IMR-90 (cell line): ENCODE measurements around the gene ANKIB1. TPM values are rescaled to one million over a fixed set of nuclear protein-coding genes. Genes with fewer than 3 reads are reported as not detected.

Experiments
- ATAC-seq: fragments of 200-7000 bp; cut with Tn5 transposase; 2 replicates; pipeline ENCODE4 v1.9.1; 2020; ENCODE audit warnings: low read depth, mild to moderate bottlenecking, moderate library complexity
- BruUV-seq: library from RNA; stranded (reverse); fragments of 400-500 nt; replicated peaks from 2 replicates; lab custom pipeline; 2021; lab: Mats Ljungman, UMichigan
- CTCF ChIA-PET: fragments of 300-600 bp; formaldehyde crosslinking; extraction: SDS; loops from one replicate; lab custom pipeline; 2021; ENCODE audit warnings: antibody characterized with exemption; lab: Yijun Ruan, JAX
- POLR2A ChIA-PET: fragments of 300-600 bp; sonication (Branson Sonifier 250); formaldehyde crosslinking; loops from one replicate; lab custom pipeline; 2022; ENCODE audit warnings: antibody characterized with exemption; ENCODE audit not compliant: unreplicated experiment; lab: Charles Lee
- DNase-seq: peaks from one replicate; pipeline ENCODE4 v3.0.0; 2013
- H2AFZ ChIP-seq: replicated peaks from 2 replicates; pipeline ENCODE3; 2013; ENCODE audit warnings: low read length, mild to moderate bottlenecking; ENCODE audit not compliant: poor library complexity
- H2AK5ac ChIP-seq: 2 replicates; pipeline ENCODE4 v1.6.1; 2013; ENCODE audit warnings: low read depth, low read length, inconsistent platforms
- H2AK9ac ChIP-seq: replicated peaks from 2 replicates; pipeline ENCODE3; 2013; ENCODE audit warnings: mild to moderate bottlenecking, low read depth, low read length, moderate library complexity; ENCODE audit not compliant: poor library complexity
- H2BK120ac ChIP-seq: 2 replicates; pipeline ENCODE4 v1.6.1; 2013; ENCODE audit warnings: low read depth, low read length, inconsistent platforms
- H2BK15ac ChIP-seq: 3 replicates; pipeline ENCODE4 v1.6.1; 2013; ENCODE audit warnings: low read depth, low read length, inconsistent platforms
- H2BK20ac ChIP-seq: 2 replicates; pipeline ENCODE4 v1.6.1; 2013; ENCODE audit warnings: low read depth, mild to moderate bottlenecking, inconsistent platforms, low read length, moderate library complexity
- H2BK5ac ChIP-seq: 2 replicates; pipeline ENCODE4 v1.6.1; 2013; ENCODE audit warnings: mild to moderate bottlenecking, low read depth, low read length, inconsistent platforms; ENCODE audit not compliant: poor library complexity, severe bottlenecking
- H3K14ac ChIP-seq: replicated peaks from 2 replicates; pipeline ENCODE4 v1.6.1; 2013; ENCODE audit warnings: low read depth, low read length, inconsistent platforms
- H3K18ac ChIP-seq: 2 replicates; pipeline ENCODE4 v1.6.1; 2013; ENCODE audit warnings: low read depth, low read length, control low read depth
- H3K23ac ChIP-seq: 2 replicates; pipeline ENCODE4 v1.6.1; 2013; ENCODE audit warnings: low read depth, low read length, inconsistent platforms
- H3K27ac ChIP-seq: 2 replicates; pipeline ENCODE4 v1.5.1; 2013; ENCODE audit warnings: mild to moderate bottlenecking, control low read depth, low read length; ENCODE audit not compliant: insufficient read depth
- H3K27me3 ChIP-seq: 2 replicates; pipeline ENCODE4 v1.6.1; 2013; ENCODE audit warnings: low read length; ENCODE audit not compliant: control insufficient read depth, insufficient read depth
- H3K36me3 ChIP-seq: 2 replicates; pipeline ENCODE4 v1.6.1; 2013; ENCODE audit warnings: low read length, mixed read lengths; ENCODE audit not compliant: control insufficient read depth, insufficient read depth
- H3K4ac ChIP-seq: 2 replicates; pipeline ENCODE4 v1.6.1; 2013; ENCODE audit warnings: low read depth, low read length, inconsistent platforms
- H3K4me1 ChIP-seq: 2 replicates; pipeline ENCODE4 v1.6.1; 2013; ENCODE audit warnings: low read length, mixed read lengths; ENCODE audit not compliant: control insufficient read depth, insufficient read depth
- H3K4me2 ChIP-seq: 2 replicates; pipeline ENCODE4 v1.6.1; 2013; ENCODE audit warnings: low read depth, mild to moderate bottlenecking, control low read depth, low read length, moderate library complexity
- H3K4me3 ChIP-seq: 2 replicates; pipeline ENCODE4 v1.5.1; 2013; ENCODE audit warnings: low read depth, mild to moderate bottlenecking, control low read depth, low read length, moderate library complexity; ENCODE audit not compliant: insufficient read depth
- H3K56ac ChIP-seq: 2 replicates; pipeline ENCODE4 v1.6.1; 2013; ENCODE audit warnings: low read length, inconsistent platforms; ENCODE audit not compliant: insufficient read depth; ENCODE audit errors: extremely low read depth
- H3K79me1 ChIP-seq, 2 experiments: 2 replicates each; pipeline ENCODE4 v1.6.1; 2013; ENCODE audit warnings: low read length in 2 of 2, inconsistent platforms in 1 of 2, low read depth in 1 of 2
- H3K9ac ChIP-seq: 2 replicates; pipeline ENCODE4 v1.6.1; 2013; ENCODE audit warnings: low read depth, low read length, control low read depth
- H3K9me1 ChIP-seq: 2 replicates; pipeline ENCODE4 v1.6.1; 2013; ENCODE audit warnings: low read length, inconsistent platforms; ENCODE audit not compliant: insufficient read depth
- H3K9me3 ChIP-seq: 2 replicates; pipeline ENCODE4 v1.6.1; 2013; ENCODE audit warnings: low read length; ENCODE audit not compliant: control insufficient read depth, insufficient read depth
- H4K20me1 ChIP-seq: 2 replicates; pipeline ENCODE4 v1.6.1; 2013; ENCODE audit warnings: low read length, inconsistent platforms; ENCODE audit not compliant: insufficient read depth
- H4K5ac ChIP-seq: 2 replicates; pipeline ENCODE4 v1.6.1; 2013; ENCODE audit warnings: mild to moderate bottlenecking, low read depth, low read length, control low read depth
- H4K8ac ChIP-seq, 2 experiments: 2 replicates each; pipeline ENCODE4 v1.6.1; 2013; ENCODE audit warnings: low read depth in 2 of 2, low read length in 2 of 2, control low read depth in 1 of 2, inconsistent platforms in 1 of 2
- H4K91ac ChIP-seq: 2 replicates; pipeline ENCODE4 v1.6.1; 2013; ENCODE audit warnings: low read depth, low read length, inconsistent platforms; ENCODE audit not compliant: insufficient read depth
- BHLHE40 ChIP-seq: fragments of 150-350 bp; IDR thresholded peaks from 2 replicates; pipeline ENCODE4 v1.6.1; 2016; ENCODE audit warnings: mild to moderate bottlenecking, low read depth, low read length
- CTCF ChIP-seq: conservative IDR thresholded peaks from 2 replicates; pipeline ENCODE4 v1.5.1; 2012; ENCODE audit warnings: mild to moderate bottlenecking, low read depth, low read length, improper control_type of control experiment
- ELK1 ChIP-seq: fragments of 150-350 bp; IDR thresholded peaks from 2 replicates; pipeline ENCODE4 v1.6.1; 2016; ENCODE audit warnings: low read depth, mild to moderate bottlenecking, low read length, moderate library complexity, borderline replicate concordance
- MAFK ChIP-seq: IDR thresholded peaks from 2 replicates; pipeline ENCODE4 v1.6.1; 2012; ENCODE audit warnings: low read depth, low read length, improper control_type of control experiment
- MXI1 ChIP-seq: IDR thresholded peaks from 2 replicates; pipeline ENCODE4 v1.6.1; 2012; ENCODE audit warnings: low read depth, mild to moderate bottlenecking, low read length, moderate library complexity, borderline replicate concordance
- POLR2A ChIP-seq: IDR thresholded peaks from 2 replicates; pipeline ENCODE4 v1.6.1; 2012; ENCODE audit warnings: mild to moderate bottlenecking, low read depth, low read length
- WGBS, 2 experiments: methylation state at CpG; one replicate each; pipeline versions ENCODE4 v1.1.5 to v1.1.7; 2013; ENCODE audit warnings: missing lambda C conversion rate in 2 of 2; ENCODE audit not compliant: insufficient read length in 1 of 2; ENCODE audit errors: extremely low coverage in 2 of 2; 5-methylcytosine and 5-hydroxymethylcytosine counted together
- dilution Hi-C: fragments of 300-500 bp; cut with HindIII; formaldehyde crosslinking; loops from one replicate; pipeline ENCODE4 v1.14.3; 2018; ENCODE audit warnings: low sequenced_read_pairs; ENCODE audit not compliant: unreplicated experiment
- in situ Hi-C: fragments of 300-500 bp; cut with MboI; formaldehyde crosslinking; loops from 3 replicates; pipeline ENCODE4 v1.14.3; 2019; ENCODE audit warnings: low sequenced_read_pairs, inconsistent platforms, mixed read lengths
- intact Hi-C: fragments of 100-400 bp; cut with micrococcal nuclease; formaldehyde crosslinking; loops from 2 replicates; pipeline ENCODE4 v1.10.0; 2022
- polyA plus RNA-seq, 3 experiments: library from polyadenylated mRNA; depleted of rRNA; stranded (reverse); fragments of >200 nt; gene quantifications; 2 replicates each; pipeline ENCODE4 v1.2.3, GENCODE V29; 2012; ENCODE audit warnings: low replicate concordance in 1 of 3
- total RNA-seq: library from RNA; depleted of rRNA; stranded (reverse); fragments of >200 nt; gene quantifications from 2 replicates; pipeline ENCODE4 v1.2.3, GENCODE V29; 2012

ANKIB1 gene
- total and polyA plus RNA-seq, 2 of the 4 experiments (the other 2 are of a cell fraction) = 18.7 to 33.9 TPM

- Histone ChIP-seq H3K9me1 (no peaks in the 10 kb centered on the region), H3K4me1 (no peaks in the 10 kb centered on the region), H3K18ac (no peak overlapping the region), H4K91ac (no peak overlapping the region), H3K4ac (no peak overlapping the region), H2AFZ (no peak overlapping the region), H3K9me3 (no peaks in the 10 kb centered on the region), H3K27ac (no peak overlapping the region), H3K4me2 (no peak overlapping the region), H2BK20ac (no peak overlapping the region), H3K14ac (no peak overlapping the region), H3K4me3 (no peak overlapping the region), H4K8ac (no peak overlapping the region), H2AK9ac (no peak overlapping the region), H2BK120ac (no peak overlapping the region), H3K56ac (no peak overlapping the region), H2BK15ac (no peak overlapping the region), H2AK5ac (no peak overlapping the region), H3K36me3 (peaks cover 7% of the 10 kb centered on the region; the same call in 1 of the 2 replicates), H4K20me1 (no peaks in the 10 kb centered on the region), H2BK5ac (no peak overlapping the region), H4K5ac (no peak overlapping the region), H3K79me1 (no peaks in the 10 kb centered on the region; a peak in 1 of 4 replicates), H3K27me3 (no peaks in the 10 kb centered on the region), H3K9ac (no peak overlapping the region), H3K23ac (no peak overlapping the region)
- intact Hi-C loops (loop anchor here (10.0 kb wide), 1 partner anchor 119 kb away; no protein-coding TSS in a partner anchor), dilution Hi-C loops (no loop called here), in situ Hi-C loops (no loop called here)
- BruUV-seq = no TSS peak
- POLR2A ChIA-PET = interaction anchor here (0.6 kb wide), 1 partner anchor 7 kb away, joined by 3 read pairs; no protein-coding TSS in a partner anchor
- DNase-seq (no peak), ATAC-seq (no peak)
- no CpG with 5 or more reads among the region's 1 CpG for WGBS, 2 experiments
- TF ChIP-seq CTCF = no peak
- no peak for TF ChIP-seq POLR2A
- no peak for TF ChIP-seq MAFK
- no peak for TF ChIP-seq BHLHE40
- TF ChIP-seq MXI1 = no peak
- TF ChIP-seq ELK1 = no peak
- CTCF ChIA-PET = interaction anchor here (0.6 kb wide), 1 partner anchor 195 kb away, joined by 3 read pairs; no protein-coding TSS in a partner anchor
Observed at GRCh38 chr7:92354214-92354613, 108.4 kb downstream of the ANKIB1 start.
